Panc1 (cell line): ENCODE data around the gene SULT1E1.

Experiments used
- POLR2AphosphoS5 ChIP-seq: IDR thresholded peaks from 2 replicates; pipeline ENCODE4 v1.6.1; 2012; ENCODE audit warnings: mild to moderate bottlenecking, low read depth, low read length, moderate library complexity
- REST ChIP-seq, 2 experiments: IDR thresholded peaks; 2 replicates each; pipeline ENCODE4 v1.6.1; 2011 to 2012; ENCODE audit warnings: low read depth in 2 of 2, control low read depth in 1 of 2, low read length in 1 of 2, mild to moderate bottlenecking in 1 of 2, moderate library complexity in 1 of 2; ENCODE audit not compliant: insufficient read depth in 1 of 2
- SIN3A ChIP-seq: IDR thresholded peaks from 2 replicates; pipeline ENCODE4 v1.6.1; 2012; ENCODE audit warnings: low read depth, mild to moderate bottlenecking, low read length, moderate library complexity, borderline replicate concordance; ENCODE audit not compliant: insufficient read depth
- TCF7L2 ChIP-seq: IDR thresholded peaks from 2 replicates; pipeline ENCODE4 v1.6.1; 2011; ENCODE audit warnings: mild to moderate bottlenecking, low read depth, low read length, inconsistent platforms
- TF ChIP-seq, protein P1 (sequence below): fragments of 450-650 bp; IDR thresholded peaks from 2 replicates; pipeline ENCODE4 v1.5.1; 2017; ENCODE audit warnings: mild to moderate bottlenecking

- TF ChIP-seq SIN3A (no peak), POLR2AphosphoS5 (no peak), TCF7L2 (no peak), REST (IDR thresholded peaks at IDR 0.05; ENCODE audit: insufficient read depth in 1 of 2, low read depth in 2 of 2, low read length in 1 of 2) (no peak)
- TF ChIP-seq, protein P1, sequence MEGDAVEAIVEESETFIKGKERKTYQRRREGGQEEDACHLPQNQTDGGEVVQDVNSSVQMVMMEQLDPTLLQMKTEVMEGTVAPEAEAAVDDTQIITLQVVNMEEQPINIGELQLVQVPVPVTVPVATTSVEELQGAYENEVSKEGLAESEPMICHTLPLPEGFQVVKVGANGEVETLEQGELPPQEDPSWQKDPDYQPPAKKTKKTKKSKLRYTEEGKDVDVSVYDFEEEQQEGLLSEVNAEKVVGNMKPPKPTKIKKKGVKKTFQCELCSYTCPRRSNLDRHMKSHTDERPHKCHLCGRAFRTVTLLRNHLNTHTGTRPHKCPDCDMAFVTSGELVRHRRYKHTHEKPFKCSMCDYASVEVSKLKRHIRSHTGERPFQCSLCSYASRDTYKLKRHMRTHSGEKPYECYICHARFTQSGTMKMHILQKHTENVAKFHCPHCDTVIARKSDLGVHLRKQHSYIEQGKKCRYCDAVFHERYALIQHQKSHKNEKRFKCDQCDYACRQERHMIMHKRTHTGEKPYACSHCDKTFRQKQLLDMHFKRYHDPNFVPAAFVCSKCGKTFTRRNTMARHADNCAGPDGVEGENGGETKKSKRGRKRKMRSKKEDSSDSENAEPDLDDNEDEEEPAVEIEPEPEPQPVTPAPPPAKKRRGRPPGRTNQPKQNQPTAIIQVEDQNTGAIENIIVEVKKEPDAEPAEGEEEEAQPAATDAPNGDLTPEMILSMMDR, result no peak
Measured at GRCh38 chr4:69793732-69794131, 66.2 kb downstream of the SULT1E1 start.
